K562 (cell line): ENCODE measurements around the gene IL11.

ENCODE experiments used
- CTCF ChIP-seq, 3 experiments: IDR thresholded peaks in 2 of 3; conservative IDR thresholded peaks in 1 of 3; 2 replicates each; pipeline ENCODE4 v1.5.1; 2011 to 2012; ENCODE audit warnings: low read length in 3 of 3, mild to moderate bottlenecking in 3 of 3, control low read depth in 2 of 3, improper control_type of control experiment in 1 of 3, inconsistent platforms in 1 of 3, low read depth in 1 of 3, mixed read lengths in 1 of 3, moderate library complexity in 1 of 3; ENCODE audit not compliant: insufficient read depth in 2 of 3
- RNF219 ChIP-seq: fragments of 250-450 bp; sonication (Bioruptor Pico); IDR thresholded peaks from 2 replicates; pipeline ENCODE4 v1.5.0; 2022; ENCODE audit warnings: mild to moderate bottlenecking

GRCh38 chr19:55382522-55383054 is 12.3 kb upstream of the IL11 start:
- no peak for TF ChIP-seq CTCF (IDR thresholded peaks at IDR 0.05 in 2 of 3, conservative IDR thresholded peaks at IDR 0.05 in 1 of 3; ENCODE audit: insufficient read depth in 2 of 3, low read depth in 1 of 3, low read length in 3 of 3)
- TF ChIP-seq RNF219 (CRISPR knock-in tag), result no peak
